Right hindlimb (tissue), 1 donor: ENCODE data around the gene BBS4.
"Not testable (repeated sequence)": the region's sequence is repeated elsewhere in the genome, so short reads cannot be mapped to it uniquely, and the experiment has no call there.

Experiments
- DNase-seq: peaks from one replicate; pipeline ENCODE4 v3.0.0-alpha.2; 2018

The BBS4 gene

GRCh38 chr15:72685925-72686794 is at the start of gene BBS4, which contains the start of gene HIGD2B:
Gene BBS4, plus strand, starts transcription at chr15:72686207. Its CDS starts 21 bp downstream, at chr15:72686228.
Gene HIGD2B, minus strand, starts transcription at chr15:72686182. Its CDS starts 9,808 bp downstream, at chr15:72676374.
- DNase-seq, result peak; percentile 95

DNA sequence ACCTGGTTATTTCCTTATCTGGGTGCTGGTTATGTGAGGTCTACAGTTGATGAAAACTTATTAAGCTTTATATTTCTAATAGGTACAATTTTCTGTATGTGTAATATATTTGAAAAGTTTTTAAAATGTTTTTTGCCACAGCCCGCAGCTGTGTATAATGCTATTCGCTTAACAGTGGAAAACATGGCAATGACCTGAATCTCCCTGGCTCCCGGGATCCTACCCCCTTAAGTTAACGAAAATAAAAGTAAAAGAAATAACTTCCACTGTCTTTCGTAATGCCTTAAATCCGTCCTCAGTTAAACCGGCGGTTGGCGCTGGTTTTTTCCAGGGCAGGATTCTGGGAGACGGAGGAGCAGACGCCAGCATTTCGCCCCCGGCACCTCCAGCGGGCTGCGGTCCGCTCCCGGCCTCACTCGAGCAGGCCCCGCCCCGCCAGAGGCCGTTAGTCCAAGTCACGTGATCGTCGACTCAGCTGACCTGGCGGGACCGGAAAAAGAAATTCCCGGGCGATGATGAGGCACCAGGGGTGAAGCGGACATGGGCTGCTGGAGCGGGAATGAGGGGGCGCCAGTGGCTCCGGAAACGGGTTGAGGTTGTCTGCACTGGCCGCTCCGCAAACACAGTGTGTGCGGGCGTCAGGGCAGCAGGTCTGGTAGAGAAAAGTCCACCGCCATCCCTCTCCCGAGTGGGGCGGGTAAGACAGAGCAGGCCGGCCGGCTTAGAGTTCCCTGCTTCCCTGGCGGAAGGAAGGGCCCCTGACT is 49.3 kb upstream of the BBS4 start:
- peak; percentile 86 for DNase-seq

- DNase-seq, result not testable (repeated sequence)
Observed at GRCh38 chr15:72639759-72640483, 46.1 kb upstream of the BBS4 start.

- DNase-seq, result not testable (repeated sequence)
Observed at GRCh38 chr15:72642271-72642670, 43.7 kb upstream of the BBS4 start.

- DNase-seq, result not testable (repeated sequence)
Observed at GRCh38 chr15:72648631-72649253, 37.3 kb upstream of the BBS4 start.

- not testable (repeated sequence) for DNase-seq
Observed at GRCh38 chr15:72654397-72654796, 31.6 kb upstream of the BBS4 start, which contains the start of gene GOLGA6B. Gene GOLGA6B, plus strand, starts transcription at chr15:72654697. Its CDS starts 41 bp downstream, at chr15:72654738.

GRCh38 chr15:72656014-72656413 is 30.0 kb upstream of the BBS4 start:
- not testable (repeated sequence) for DNase-seq

- not testable (repeated sequence) for DNase-seq
Observed at GRCh38 chr15:72661081-72661480, 24.9 kb upstream of the BBS4 start.

DNA sequence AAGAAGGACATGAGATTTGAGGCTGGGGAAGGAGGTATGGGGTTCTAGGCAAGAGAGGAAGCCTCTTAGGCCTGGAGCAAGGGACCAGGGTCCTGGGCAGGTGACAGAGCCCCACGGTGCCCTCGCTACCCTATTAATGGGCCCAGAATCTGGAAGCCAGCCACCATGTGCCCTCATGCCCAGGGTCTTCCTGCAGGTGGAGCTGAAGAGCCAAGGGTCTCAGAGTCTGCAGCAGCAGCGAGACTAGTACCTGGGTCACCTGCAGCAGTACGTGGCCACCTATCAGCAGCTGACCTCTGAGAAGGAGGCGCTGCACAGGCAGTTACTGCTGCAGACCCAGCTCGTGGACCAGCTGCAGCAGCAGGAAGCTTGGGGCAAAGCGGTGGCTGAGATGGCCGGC is 22.1 kb upstream of the BBS4 start:
- not testable (repeated sequence) for DNase-seq

- not testable (repeated sequence) for DNase-seq
Observed at GRCh38 chr15:72665706-72666105, 20.3 kb upstream of the BBS4 start.

GRCh38 chr15:72669803-72670202 is 16.2 kb upstream of the BBS4 start:
- DNase-seq, result not testable (repeated sequence)

GRCh38 chr15:72670656-72671352 is 15.2 kb upstream of the BBS4 start:
- peak; percentile 67 for DNase-seq

GRCh38 chr15:72671525-72671924 is 14.5 kb upstream of the BBS4 start:
- no peak for DNase-seq

GRCh38 chr15:72676838-72677237 is 9.2 kb upstream of the BBS4 start:
- DNase-seq, result no peak

DNA sequence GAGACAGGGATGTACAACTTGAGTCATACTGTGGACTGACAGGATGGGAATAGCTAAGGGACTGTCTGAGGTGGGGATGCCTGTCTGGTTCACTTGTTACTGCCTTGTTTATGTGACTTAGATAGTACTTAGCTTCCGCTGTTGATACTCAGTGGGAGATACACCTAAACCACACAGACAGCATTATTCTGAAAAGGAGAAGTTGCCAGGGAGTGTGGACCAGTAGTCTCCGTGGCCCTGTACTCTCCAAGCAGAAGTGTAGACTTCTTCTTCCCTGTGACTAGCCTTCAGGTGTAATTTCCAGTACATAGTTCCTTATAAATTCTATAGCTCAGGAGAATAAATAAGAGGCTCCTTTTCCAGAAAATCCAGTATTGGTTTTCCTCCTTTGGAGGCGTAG is 5.1 kb upstream of the BBS4 start:
- DNase-seq, result no peak

GRCh38 chr15:72682772-72683171 is 3.2 kb upstream of the BBS4 start:
- DNase-seq, result no peak

GRCh38 chr15:72685301-72685924 is 594 bp upstream of the BBS4 start:
- DNase-seq, result no peak

GRCh38 chr15:72688697-72689096 is 2.7 kb downstream of the BBS4 start:
- no peak for DNase-seq

- DNase-seq, result no peak
Observed at GRCh38 chr15:72690938-72691337, 4.9 kb downstream of the BBS4 start.

DNA sequence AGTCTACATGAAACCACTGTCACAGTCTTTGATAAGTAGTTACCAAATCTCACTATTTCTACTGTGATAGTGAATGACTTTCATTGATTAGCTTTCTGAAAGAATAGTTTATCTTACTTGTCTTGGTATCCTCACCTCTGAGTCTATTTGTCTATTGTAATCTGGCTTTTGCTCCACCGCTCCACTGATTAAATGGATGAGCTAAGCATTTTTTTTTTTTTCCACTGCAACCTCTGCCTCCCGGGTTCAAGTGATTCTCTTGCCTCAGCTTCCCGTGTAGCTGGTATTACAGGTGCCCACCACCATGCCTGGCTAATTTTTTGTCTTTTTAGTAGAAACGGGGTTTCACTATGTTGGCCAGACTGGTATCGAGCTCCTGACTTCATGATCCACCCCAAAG is 12.9 kb downstream of the BBS4 start:
- DNase-seq, result no peak

DNA sequence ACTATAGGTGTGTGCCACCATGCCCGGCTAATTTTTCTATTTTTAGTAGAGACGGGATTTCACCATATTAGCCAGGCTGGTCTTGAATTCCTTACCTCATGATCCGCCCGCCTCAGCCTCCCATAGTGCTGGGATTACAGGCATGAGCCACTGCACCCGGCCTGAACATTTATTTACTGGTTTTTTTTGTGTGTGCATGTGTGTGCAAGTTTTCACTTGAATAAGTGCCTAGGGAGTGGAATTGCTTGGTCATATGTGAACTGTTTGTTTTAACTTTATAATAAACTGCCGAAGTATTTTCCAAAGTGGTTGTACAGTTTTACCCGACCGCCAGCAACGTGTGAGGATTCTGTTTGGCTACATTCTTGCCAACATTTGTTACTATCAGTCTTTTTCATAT is 14.1 kb downstream of the BBS4 start:
- DNase-seq, result no peak
